Measurements from ENCODE around the gene TMEM132E. TPM values are rescaled to one million over a fixed set of nuclear protein-coding genes. Genes with fewer than 3 reads are reported as not detected.

Gene TMEM132E
- total RNA-seq, 2 donors from 2014 or later, result not detected

DNA sequence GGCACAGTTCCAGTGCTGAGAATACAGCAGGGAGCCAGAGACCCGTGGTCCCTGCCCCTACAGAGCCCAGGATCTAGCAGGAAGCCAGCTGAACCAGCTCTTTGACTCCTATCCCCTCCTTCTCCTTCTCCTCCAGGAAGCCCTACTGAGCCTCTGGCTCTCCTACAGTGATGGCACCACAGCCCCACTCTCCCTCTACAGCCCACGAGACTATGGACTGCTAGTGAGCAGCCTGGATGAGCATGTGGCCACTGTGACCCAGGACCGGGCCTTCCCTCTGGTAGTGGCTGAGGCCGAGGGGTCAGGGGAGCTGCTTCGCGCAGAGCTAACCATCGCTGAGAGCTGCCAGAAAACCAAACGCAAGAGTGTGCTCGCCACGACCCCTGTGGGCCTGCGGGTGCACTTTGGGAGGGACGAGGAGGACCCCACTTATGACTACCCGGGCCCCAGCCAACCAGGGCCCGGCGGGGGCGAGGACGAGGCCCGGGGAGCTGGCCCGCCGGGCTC lies 57.7 kb downstream of the TMEM132E start:
- Mint-ChIP-seq H3K4me1 (ENCODE audit: low read depth) (no peaks in the 10 kb centered on the region), H3K9me3 (no peaks in the 10 kb centered on the region), H3K36me3 (ENCODE audit: insufficient read depth in 2 of 2) (no peaks in the 10 kb centered on the region), H3K27me3 (ENCODE audit: low read depth) (peaks cover 31% of the 10 kb centered on the region), H3K4me3 (peak overlapping the region; percentile 23 to 74), H3K27ac (no peak overlapping the region)
- no peak for DNase-seq
- ATAC-seq (replicated peaks in 1 of 2), result no peak

GRCh38 chr17:34637548-34638525 lies 58.5 kb downstream of the TMEM132E start:
- no peaks in the 10 kb centered on the region for H3K9me3 Mint-ChIP-seq
- peak; percentile 93 to 94 for ATAC-seq (replicated peaks in 1 of 2)
- H3K4me1 Mint-ChIP-seq (ENCODE audit: low read depth), result no peaks in the 10 kb centered on the region
- no peak overlapping the region for H3K27ac Mint-ChIP-seq
- H3K36me3 Mint-ChIP-seq (ENCODE audit: insufficient read depth in 2 of 2), result no peaks in the 10 kb centered on the region
- DNase-seq, result peak; percentile 86 to 89
- H3K27me3 Mint-ChIP-seq (ENCODE audit: low read depth), result peaks cover 27% of the 10 kb centered on the region
- peak overlapping the region; percentile 74 to 78 for H3K4me3 Mint-ChIP-seq

DNA sequence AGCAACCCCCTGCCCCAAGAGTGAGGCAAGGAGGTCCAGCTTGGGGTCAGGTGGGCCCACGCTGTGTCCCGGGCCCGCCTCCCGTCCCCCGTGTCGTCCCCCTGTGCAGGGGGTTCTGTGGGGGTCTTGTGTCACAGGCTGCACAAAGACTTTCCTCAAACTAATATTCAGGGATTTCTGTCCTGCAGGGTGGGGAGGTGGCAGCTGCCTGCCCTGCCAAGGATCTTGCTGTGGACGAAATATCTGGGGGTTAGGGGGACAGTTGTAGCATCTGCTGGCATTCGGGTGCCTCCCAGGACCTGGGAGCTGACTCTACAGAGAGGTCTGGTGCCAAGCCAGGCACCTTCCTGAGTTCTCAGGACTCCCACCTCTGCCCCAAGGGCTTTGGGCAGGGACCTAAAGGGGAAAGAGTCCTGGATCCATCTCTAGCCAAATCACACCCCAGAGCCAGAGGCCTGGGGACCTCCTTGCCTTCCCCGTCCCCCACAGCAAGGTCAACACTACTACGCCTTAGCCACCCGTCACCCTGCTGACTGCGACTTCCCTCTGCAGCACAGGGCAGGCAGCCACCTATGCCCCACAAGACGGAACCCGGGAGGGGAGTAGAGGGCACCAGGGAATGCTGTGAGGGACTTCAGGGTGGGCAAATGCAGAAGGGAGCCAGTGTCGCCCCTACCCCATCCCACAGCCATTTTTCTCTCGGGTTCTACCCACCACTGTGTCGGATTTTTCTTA lies 59.3 kb downstream of the TMEM132E start:
- H3K4me3 Mint-ChIP-seq, result peak overlapping the region; percentile 74 to 78
- H3K36me3 Mint-ChIP-seq (ENCODE audit: insufficient read depth in 2 of 2), result no peaks in the 10 kb centered on the region
- peaks cover 19% of the 10 kb centered on the region for H3K27me3 Mint-ChIP-seq (ENCODE audit: low read depth)
- no peaks in the 10 kb centered on the region for H3K9me3 Mint-ChIP-seq
- no peak overlapping the region for H3K27ac Mint-ChIP-seq
- H3K4me1 Mint-ChIP-seq (ENCODE audit: low read depth), result no peaks in the 10 kb centered on the region
- ATAC-seq (replicated peaks in 1 of 2) (peak in 1 of 2 donors; percentile 4), DNase-seq (no peak)

- no peaks in the 10 kb centered on the region for H3K36me3 Mint-ChIP-seq (ENCODE audit: insufficient read depth in 2 of 2)
- no peak overlapping the region for H3K4me3 Mint-ChIP-seq
- peaks cover 25% of the 10 kb centered on the region for H3K27me3 Mint-ChIP-seq (ENCODE audit: low read depth)
- DNase-seq, result no peak
- ATAC-seq (replicated peaks in 1 of 2), result no peak
- no peak overlapping the region for H3K27ac Mint-ChIP-seq
- no peaks in the 10 kb centered on the region for H3K4me1 Mint-ChIP-seq (ENCODE audit: low read depth)
- no peaks in the 10 kb centered on the region for H3K9me3 Mint-ChIP-seq
Measured at GRCh38 chr17:34639706-34640425, 60.5 kb downstream of the TMEM132E start.

DNA sequence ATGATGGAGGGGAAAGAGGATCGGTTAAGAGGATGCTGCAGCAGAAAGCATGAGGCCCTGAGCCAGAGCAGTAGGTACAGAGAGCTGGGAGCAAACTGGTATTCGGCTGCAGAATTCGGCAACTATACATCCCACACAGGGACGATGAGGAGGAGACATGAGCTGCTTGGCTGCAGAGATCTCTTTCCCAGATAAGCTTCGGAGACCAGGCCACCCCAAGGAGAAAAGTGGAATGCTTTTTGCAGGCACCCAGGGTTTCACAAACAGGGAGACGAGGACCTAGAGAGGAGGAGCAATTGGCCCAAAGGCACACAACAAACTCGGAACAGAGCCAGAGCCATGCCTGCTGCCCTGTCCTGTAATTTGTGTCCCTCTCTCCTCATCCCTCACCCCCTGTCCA lies 62.0 kb downstream of the TMEM132E start:
- Mint-ChIP-seq H3K36me3 (ENCODE audit: insufficient read depth in 2 of 2) (no peaks in the 10 kb centered on the region), H3K4me3 (no peak overlapping the region), H3K27ac (no peak overlapping the region), H3K9me3 (no peaks in the 10 kb centered on the region), H3K4me1 (ENCODE audit: low read depth) (no peaks in the 10 kb centered on the region), H3K27me3 (ENCODE audit: low read depth) (peaks cover 21% of the 10 kb centered on the region)
- DNase-seq (no peak), ATAC-seq (replicated peaks in 1 of 2) (no peak)

DNA sequence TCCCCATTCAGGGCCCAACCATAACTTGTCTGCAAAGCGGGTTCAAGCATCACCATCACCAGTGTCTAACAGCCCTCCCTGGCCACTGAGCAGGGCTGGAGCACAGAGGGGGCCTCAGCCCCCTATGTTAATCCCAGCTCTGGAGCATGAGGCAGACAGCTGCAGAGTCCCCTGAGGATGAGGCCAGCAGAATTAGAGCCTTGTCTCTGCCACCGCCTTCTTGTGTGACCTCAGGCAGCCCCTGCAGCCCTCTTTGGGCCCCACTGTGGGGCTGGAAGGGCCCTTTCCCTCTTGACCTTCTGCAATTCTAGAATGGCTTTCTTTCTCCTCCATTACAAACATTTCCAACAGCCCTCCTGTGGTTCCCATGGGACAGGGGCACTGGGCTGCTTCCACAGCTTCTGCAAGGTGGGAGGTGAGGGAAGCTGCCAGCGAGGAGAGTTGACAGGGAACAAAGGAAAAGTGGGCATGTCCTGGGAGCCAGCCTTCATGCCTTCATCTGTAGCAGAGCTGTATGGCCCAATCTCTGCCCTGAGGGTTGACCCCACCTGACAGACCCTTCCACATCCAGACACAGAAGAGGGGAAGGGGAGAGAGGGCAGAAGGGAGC lies 65.7 kb downstream of the TMEM132E start:
- ATAC-seq (replicated peaks in 1 of 2) (no peak), DNase-seq (no peak)
- Mint-ChIP-seq H3K4me3 (no peak overlapping the region), H3K36me3 (ENCODE audit: insufficient read depth in 2 of 2) (no peaks in the 10 kb centered on the region), H3K27ac (no peak overlapping the region), H3K9me3 (no peaks in the 10 kb centered on the region), H3K27me3 (ENCODE audit: low read depth) (peaks cover 19% of the 10 kb centered on the region), H3K4me1 (ENCODE audit: low read depth) (no peaks in the 10 kb centered on the region)

DNA sequence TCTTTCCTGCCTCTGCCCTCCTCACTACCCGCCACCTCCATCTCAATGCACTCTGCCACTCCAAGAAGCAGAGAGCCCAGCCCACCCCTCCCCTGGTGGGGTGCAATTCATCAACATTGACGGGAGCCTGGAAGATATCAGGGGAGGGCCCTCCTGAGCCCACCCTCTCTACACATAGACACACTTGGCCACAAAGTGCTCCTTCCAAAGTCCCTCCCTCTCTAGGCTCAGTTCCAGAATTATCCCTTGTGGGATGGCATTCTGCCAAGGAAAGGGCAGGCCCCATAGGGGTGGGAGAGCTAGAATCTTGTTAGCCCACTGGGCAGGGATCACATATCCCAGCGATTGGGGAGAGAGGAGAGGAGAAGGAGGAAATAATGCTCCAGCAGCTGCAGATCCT lies 66.2 kb downstream of the TMEM132E start:
- Mint-ChIP-seq H3K9me3 (no peaks in the 10 kb centered on the region), H3K4me1 (ENCODE audit: low read depth) (no peaks in the 10 kb centered on the region), H3K36me3 (ENCODE audit: insufficient read depth in 2 of 2) (no peaks in the 10 kb centered on the region), H3K4me3 (no peak overlapping the region), H3K27ac (no peak overlapping the region), H3K27me3 (ENCODE audit: low read depth) (peaks cover 15% of the 10 kb centered on the region)
- DNase-seq (no peak), ATAC-seq (replicated peaks in 1 of 2) (no peak)

DNA sequence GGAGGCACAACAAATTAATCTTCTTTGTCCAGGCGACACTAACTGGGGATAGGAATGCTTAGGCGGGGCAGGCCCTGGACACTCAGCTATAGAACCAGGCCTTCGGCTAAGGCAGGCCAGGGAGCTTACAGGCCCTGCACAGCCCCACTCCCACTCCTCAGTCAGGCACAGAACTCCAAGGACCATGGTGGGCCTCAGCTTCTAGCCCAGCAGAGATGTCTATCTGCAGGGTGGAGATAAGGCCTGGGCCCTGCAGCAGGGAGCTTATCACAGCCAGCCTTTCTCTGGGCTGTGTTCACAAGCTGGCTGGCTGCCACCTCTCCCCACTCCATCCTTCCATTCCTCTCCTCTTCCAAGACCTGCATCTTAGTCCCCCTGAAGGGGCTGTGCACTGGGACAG lies 68.1 kb downstream of the TMEM132E start:
- no peak for DNase-seq
- Mint-ChIP-seq H3K27me3 (ENCODE audit: low read depth) (peaks cover 13% of the 10 kb centered on the region), H3K36me3 (ENCODE audit: insufficient read depth in 2 of 2) (no peaks in the 10 kb centered on the region), H3K4me3 (no peak overlapping the region), H3K9me3 (no peaks in the 10 kb centered on the region), H3K4me1 (ENCODE audit: low read depth) (no peaks in the 10 kb centered on the region), H3K27ac (no peak overlapping the region)
- no peak for ATAC-seq (replicated peaks in 1 of 2)

DNA sequence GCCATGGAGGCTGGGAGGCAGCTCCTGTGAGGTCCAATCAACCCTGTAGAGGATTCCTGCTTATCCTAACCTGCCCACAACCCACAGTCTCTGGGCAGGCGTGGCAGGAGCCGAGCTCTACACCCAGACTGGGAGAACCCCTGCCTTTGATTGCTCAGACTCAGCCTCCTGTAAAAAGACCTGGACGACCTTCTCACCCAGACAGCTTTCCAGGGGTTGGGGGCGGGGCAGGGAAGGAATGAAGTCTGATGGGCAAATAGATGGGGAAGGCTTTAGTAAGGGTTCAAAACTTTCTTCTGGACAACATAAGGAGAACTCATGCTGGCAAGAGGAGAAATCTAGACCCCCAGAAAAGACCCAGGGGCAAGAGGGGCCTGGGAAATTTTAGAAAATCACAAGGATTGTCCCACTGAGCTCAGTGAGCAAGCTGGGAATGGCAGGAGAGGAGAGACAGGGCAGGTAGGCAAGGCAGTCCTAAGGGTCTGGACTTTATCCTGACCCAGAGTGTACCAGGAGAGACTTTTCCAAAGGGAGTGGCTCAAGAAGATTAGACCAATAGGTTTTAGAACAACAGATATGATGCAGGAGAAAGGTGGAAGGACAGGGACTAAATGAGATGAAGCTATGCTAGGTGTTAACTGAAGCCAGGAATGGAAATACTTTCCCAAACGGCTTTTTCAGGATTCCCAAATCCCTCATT lies 70.8 kb downstream of the TMEM132E start:
- no peak overlapping the region for H3K27ac Mint-ChIP-seq
- H3K9me3 Mint-ChIP-seq, result no peaks in the 10 kb centered on the region
- no peak overlapping the region for H3K4me3 Mint-ChIP-seq
- no peaks in the 10 kb centered on the region for H3K36me3 Mint-ChIP-seq (ENCODE audit: insufficient read depth in 2 of 2)
- DNase-seq (no peak), ATAC-seq (replicated peaks in 1 of 2) (no peak)
- peaks cover 16% of the 10 kb centered on the region for H3K27me3 Mint-ChIP-seq (ENCODE audit: low read depth)
- H3K4me1 Mint-ChIP-seq (ENCODE audit: low read depth), result no peaks in the 10 kb centered on the region

- H3K4me1 Mint-ChIP-seq (ENCODE audit: low read depth), result no peaks in the 10 kb centered on the region
- no peak for DNase-seq
- no peaks in the 10 kb centered on the region for H3K9me3 Mint-ChIP-seq
- ATAC-seq (replicated peaks in 1 of 2), result no peak
- H3K36me3 Mint-ChIP-seq (ENCODE audit: insufficient read depth in 2 of 2), result no peaks in the 10 kb centered on the region
- H3K4me3 Mint-ChIP-seq, result no peak overlapping the region
- no peak overlapping the region for H3K27ac Mint-ChIP-seq
- H3K27me3 Mint-ChIP-seq (ENCODE audit: low read depth), result peaks cover 16% of the 10 kb centered on the region
Measured at GRCh38 chr17:34651402-34651811, 72.0 kb downstream of the TMEM132E start.

DNA sequence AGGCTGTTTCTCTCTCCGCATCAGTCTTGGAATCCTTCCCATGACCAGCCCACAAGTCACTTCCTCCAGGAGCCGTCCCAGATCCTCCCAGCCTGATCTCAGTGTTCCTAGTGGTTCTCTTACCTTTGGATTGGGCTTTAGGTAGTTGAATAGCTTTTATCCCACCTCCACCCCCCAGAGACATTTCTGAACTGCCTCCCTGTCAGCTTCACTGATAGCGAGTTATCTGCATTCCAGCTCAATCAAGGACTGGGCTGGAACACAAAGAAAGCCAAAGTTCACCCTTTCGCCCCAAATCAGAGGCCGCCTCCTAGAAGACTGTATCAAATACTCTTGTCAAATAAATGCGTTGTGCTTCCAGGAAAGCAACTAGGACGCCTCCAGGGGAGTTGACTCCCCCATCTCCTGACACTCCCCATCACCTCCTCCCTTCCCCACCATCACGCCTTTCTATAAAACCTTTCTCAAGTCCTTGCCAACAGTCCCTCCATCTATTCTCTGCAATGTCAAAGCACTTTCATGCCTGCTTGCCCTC lies 72.7 kb downstream of the TMEM132E start:
- ATAC-seq (replicated peaks in 1 of 2), result no peak
- Mint-ChIP-seq H3K27ac (no peak overlapping the region), H3K4me3 (no peak overlapping the region), H3K4me1 (ENCODE audit: low read depth) (no peaks in the 10 kb centered on the region), H3K36me3 (ENCODE audit: insufficient read depth in 2 of 2) (no peaks in the 10 kb centered on the region), H3K9me3 (no peaks in the 10 kb centered on the region), H3K27me3 (ENCODE audit: low read depth) (peaks cover 16% of the 10 kb centered on the region)
- no peak for DNase-seq

- ATAC-seq (replicated peaks in 1 of 2) (no peak), DNase-seq (no peak)
- no peaks in the 10 kb centered on the region for H3K36me3 Mint-ChIP-seq (ENCODE audit: insufficient read depth in 2 of 2)
- H3K27me3 Mint-ChIP-seq (ENCODE audit: low read depth), result peaks cover 16% of the 10 kb centered on the region
- H3K4me1 Mint-ChIP-seq (ENCODE audit: low read depth), result no peaks in the 10 kb centered on the region
- no peaks in the 10 kb centered on the region for H3K9me3 Mint-ChIP-seq
- H3K4me3 Mint-ChIP-seq, result no peak overlapping the region
- H3K27ac Mint-ChIP-seq, result no peak overlapping the region
Measured at GRCh38 chr17:34653511-34653910, 74.1 kb downstream of the TMEM132E start.

Measured in activated T-cell treated with anti-CD3 and anti-CD28 coated beads, Interleukin-2, amount 50 U/mL, for 72 hours (primary cell).